ENCODE measurements around the gene UBE2L3.

UBE2L3 gene

GRCh38 chr22:21567456-21568346 is at the start of gene UBE2L3 (continued):
- no peak for TF ChIP-seq ZNF426 (tag by site-specific recombination; IDR thresholded peaks at IDR 0.05)
- no peak for TF ChIP-seq ZNF16 (tag by site-specific recombination; IDR thresholded peaks at IDR 0.05; ENCODE audit: low read depth)
- TF ChIP-seq ZNF133 (tag by site-specific recombination; IDR thresholded peaks at IDR 0.05) = no peak
- TF ChIP-seq HOXC10 (CRISPR knock-in tag; IDR thresholded peaks at IDR 0.05) = no peak
- peak; percentile 44; the same call in 1 of the 2 replicates for TF ChIP-seq BCL11B (tag by site-specific recombination; IDR thresholded peaks at IDR 0.05; ENCODE audit: low read depth)
- TF ChIP-seq ZNF311 (tag by site-specific recombination; IDR thresholded peaks at IDR 0.05; ENCODE audit: borderline replicate concordance) = no peak
- TF ChIP-seq ZNF529 (tag by site-specific recombination; IDR thresholded peaks at IDR 0.05; ENCODE audit: insufficient replicate concordance) = no peak
- TF ChIP-seq GLIS1 (tag by site-specific recombination; IDR thresholded peaks at IDR 0.05) = peak; percentile 62; the same call in 1 of the 2 replicates
- peak; percentile 70; the same call in 1 of the 2 replicates for TF ChIP-seq MZF1 (tag by site-specific recombination; IDR thresholded peaks at IDR 0.05; ENCODE audit: borderline replicate concordance)
- peak; percentile 94 for TF ChIP-seq ZXDB (tag by site-specific recombination; IDR thresholded peaks at IDR 0.05)
- TF ChIP-seq ZNF394 (tag by site-specific recombination; IDR thresholded peaks at IDR 0.05; ENCODE audit: borderline replicate concordance) = peak; percentile 82; the same call in 1 of the 2 replicates
- no peak for TF ChIP-seq PRDM1 (tag by site-specific recombination; IDR thresholded peaks at IDR 0.05)
- no peak for TF ChIP-seq ZNF366 (tag by site-specific recombination; conservative IDR thresholded peaks at IDR 0.05)
- TF ChIP-seq RBAK (tag by site-specific recombination; IDR thresholded peaks at IDR 0.05) = no peak
- peak; percentile 99 for TF ChIP-seq PATZ1 (tag by site-specific recombination; IDR thresholded peaks at IDR 0.05)
- TF ChIP-seq HOXD13 (CRISPR knock-in tag; IDR thresholded peaks at IDR 0.05; ENCODE audit: borderline replicate concordance) = no peak; the same call in 1 of the 2 replicates
- TF ChIP-seq ZSCAN23 (tag by site-specific recombination; IDR thresholded peaks at IDR 0.05) = peak; percentile 95
- TF ChIP-seq ZNF174 (tag by site-specific recombination; IDR thresholded peaks at IDR 0.05) = no peak
- peak; percentile 55; the same call in 1 of the 2 replicates for TF ChIP-seq GLIS2 (tag by site-specific recombination; IDR thresholded peaks at IDR 0.05)
- no peak for TF ChIP-seq ZNF549 (tag by site-specific recombination; IDR thresholded peaks at IDR 0.05)
- no peak for TF ChIP-seq GLI2 (tag by site-specific recombination; IDR thresholded peaks at IDR 0.05; ENCODE audit: borderline replicate concordance, low read depth)
- no peak for TF ChIP-seq ZNF791 (tag by site-specific recombination; IDR thresholded peaks at IDR 0.05)
- no peak for TF ChIP-seq ZNF398 (tag by site-specific recombination; IDR thresholded peaks at IDR 0.05)
- TF ChIP-seq ZNF433 (tag by site-specific recombination; IDR thresholded peaks at IDR 0.05; ENCODE audit: low read depth) = no peak
- no peak for TF ChIP-seq ZNF184 (tag by site-specific recombination; IDR thresholded peaks at IDR 0.05)
- peak; percentile 83 for TF ChIP-seq KLF8 (tag by site-specific recombination; IDR thresholded peaks at IDR 0.05)
- TF ChIP-seq ZNF280D (tag by site-specific recombination; IDR thresholded peaks at IDR 0.05) = no peak
- no peak for TF ChIP-seq ZNF132 (tag by site-specific recombination; IDR thresholded peaks at IDR 0.05; ENCODE audit: borderline replicate concordance)
- 0 out of 2 replicates have a peak, but pooled peaks have one; percentile 49 for TF ChIP-seq ZNF677 (tag by site-specific recombination; IDR thresholded peaks at IDR 0.05)
- no peak for TF ChIP-seq GLI4 (tag by site-specific recombination; IDR thresholded peaks at IDR 0.05)
- TF ChIP-seq EGR2 (tag by site-specific recombination; IDR thresholded peaks at IDR 0.05; ENCODE audit: low read depth) = peak; percentile 88

Measured in HEK293 (cell line).